ENCODE measurements around the gene TNP2. TPM values are rescaled to one million over a fixed set of nuclear protein-coding genes. Genes with fewer than 3 reads are reported as not detected.

Gene TNP2
- polyA plus RNA-seq, 6 donors from 2014 or later, result not detected

GRCh38 chr16:11253995-11254912, 14.9 kb downstream of the TNP2 start:
- peak overlapping the region; percentile 83 to 95 (median 88) for H3K4me3 Mint-ChIP-seq

GRCh38 chr16:11253009-11253994, 15.8 kb downstream of the TNP2 start:
- Mint-ChIP-seq H3K27me3 (no peaks in the 10 kb centered on the region), H3K27ac (peak overlapping the region in 4 of 6 donors; percentile 43 to 91 (median 58)), H3K36me3 (peaks cover 6 to 20% of the 10 kb centered on the region in 2 donors), H3K9me3 (no peaks in the 10 kb centered on the region), H3K4me3 (peak overlapping the region; percentile 65 to 95 (median 88)), H3K4me1 (peaks cover 36 to 49% (median 40%) of the 10 kb centered on the region in 3 donors)
- ATAC-seq (ENCODE audit: low read depth in 2 of 2), result no peak
- DNase-seq, result no peak

More at GRCh38 chr16:11253995-11254912, 14.9 kb downstream of the TNP2 start:
- peaks cover 44 to 58% (median 45%) of the 10 kb centered on the region in 3 donors for H3K4me1 Mint-ChIP-seq
- DNase-seq, result no peak
- no peaks in the 10 kb centered on the region for H3K9me3 Mint-ChIP-seq
- H3K27me3 Mint-ChIP-seq, result no peaks in the 10 kb centered on the region
- peak overlapping the region in 4 of 6 donors; percentile 43 to 91 (median 80) for H3K27ac Mint-ChIP-seq
- no peak for ATAC-seq (ENCODE audit: low read depth in 2 of 2)
- peaks cover 6 to 20% of the 10 kb centered on the region in 2 donors for H3K36me3 Mint-ChIP-seq

- no peaks in the 10 kb centered on the region for H3K27me3 Mint-ChIP-seq
- DNase-seq (no peak), ATAC-seq (ENCODE audit: low read depth in 2 of 2) (no peak)
- peaks cover 6 to 20% of the 10 kb centered on the region in 2 donors for H3K36me3 Mint-ChIP-seq
- H3K27ac Mint-ChIP-seq, result peak overlapping the region in 2 of 6 donors; percentile 68 to 89
- H3K4me3 Mint-ChIP-seq, result peak overlapping the region in 7 of 8 donors; percentile 49 to 88 (median 83)
- H3K9me3 Mint-ChIP-seq, result no peaks in the 10 kb centered on the region
- peaks cover 29 to 42% (median 39%) of the 10 kb centered on the region in 3 donors for H3K4me1 Mint-ChIP-seq
These were observed 16.6 kb downstream of the TNP2 start for GRCh38 chr16:11252482-11252931.

- Mint-ChIP-seq H3K4me1 (peaks cover 23 to 35% (median 32%) of the 10 kb centered on the region in 3 donors), H3K9me3 (no peaks in the 10 kb centered on the region), H3K27me3 (no peaks in the 10 kb centered on the region), H3K27ac (peak overlapping the region in 5 of 6 donors; percentile 21 to 89 (median 60)), H3K4me3 (peak overlapping the region in 3 of 8 donors; percentile 47 to 88 (median 67)), H3K36me3 (peaks cover 6 to 20% of the 10 kb centered on the region in 2 donors)
- no peak for ATAC-seq (ENCODE audit: low read depth in 2 of 2)
- DNase-seq, result no peak
These were observed 17.3 kb downstream of the TNP2 start for GRCh38 chr16:11251525-11252481.

- Mint-ChIP-seq H3K4me3 (peak overlapping the region in 1 of 8 donors; percentile 33), H3K27ac (peak overlapping the region in 2 of 6 donors; percentile 24 to 77)
- no peak for DNase-seq
These were observed 18.2 kb downstream of the TNP2 start for GRCh38 chr16:11250786-11251524.

GRCh38 chr16:11250091-11250785, 18.9 kb downstream of the TNP2 start:
- H3K36me3 Mint-ChIP-seq, result peaks cover 6 to 20% of the 10 kb centered on the region in 2 donors
- peak overlapping the region in 3 of 6 donors; percentile 24 to 80 (median 77) for H3K27ac Mint-ChIP-seq
- H3K27me3 Mint-ChIP-seq, result no peaks in the 10 kb centered on the region
- no peaks in the 10 kb centered on the region for H3K9me3 Mint-ChIP-seq
- no peak for DNase-seq
- peaks cover 23 to 30% (median 28%) of the 10 kb centered on the region in 3 donors for H3K4me1 Mint-ChIP-seq
- no peak for ATAC-seq (ENCODE audit: low read depth in 2 of 2)
- H3K4me3 Mint-ChIP-seq, result peak overlapping the region in 2 of 8 donors; percentile 22 to 61

More at GRCh38 chr16:11250786-11251524, 18.2 kb downstream of the TNP2 start:
- Mint-ChIP-seq H3K9me3 (no peaks in the 10 kb centered on the region), H3K36me3 (peaks cover 6 to 20% of the 10 kb centered on the region in 2 donors), H3K4me1 (peaks cover 23 to 30% (median 28%) of the 10 kb centered on the region in 3 donors), H3K27me3 (no peaks in the 10 kb centered on the region)
- no peak for ATAC-seq (ENCODE audit: low read depth in 2 of 2)

- Mint-ChIP-seq H3K4me1 (peaks cover 23 to 30% (median 26%) of the 10 kb centered on the region in 3 donors), H3K27me3 (no peaks in the 10 kb centered on the region), H3K27ac (no peak overlapping the region), H3K9me3 (no peaks in the 10 kb centered on the region), H3K36me3 (peaks cover 6 to 20% of the 10 kb centered on the region in 2 donors), H3K4me3 (no peak overlapping the region)
- ATAC-seq (ENCODE audit: low read depth in 2 of 2) (no peak), DNase-seq (no peak)
These were observed 19.7 kb downstream of the TNP2 start for GRCh38 chr16:11249233-11250061.

- DNase-seq (no peak), ATAC-seq (ENCODE audit: low read depth in 2 of 2) (peak in 1 of 2 donors; percentile 29)
- Mint-ChIP-seq H3K4me3 (no peak overlapping the region), H3K27me3 (no peaks in the 10 kb centered on the region), H3K9me3 (no peaks in the 10 kb centered on the region), H3K27ac (no peak overlapping the region), H3K4me1 (peaks cover 14 to 20% (median 15%) of the 10 kb centered on the region in 3 donors), H3K36me3 (peaks cover 0 to 13% of the 10 kb centered on the region in 2 donors)
These were observed 21.0 kb downstream of the TNP2 start for GRCh38 chr16:11248133-11248532.

GRCh38 chr16:11245988-11246387, 23.1 kb downstream of the TNP2 start:
- Mint-ChIP-seq H3K27me3 (no peaks in the 10 kb centered on the region), H3K4me1 (peaks cover 0 to 5% (median 4%) of the 10 kb centered on the region in 3 donors), H3K27ac (no peak overlapping the region), H3K9me3 (no peaks in the 10 kb centered on the region), H3K4me3 (no peak overlapping the region), H3K36me3 (peaks cover 0 to 7% of the 10 kb centered on the region in 2 donors)
- DNase-seq (no peak), ATAC-seq (ENCODE audit: low read depth in 2 of 2) (no peak)

GRCh38 chr16:11245222-11245737, 23.8 kb downstream of the TNP2 start:
- DNase-seq (no peak), ATAC-seq (ENCODE audit: low read depth in 2 of 2) (no peak)
- Mint-ChIP-seq H3K27ac (no peak overlapping the region), H3K4me1 (peaks cover 5 to 6% (median 6%) of the 10 kb centered on the region in 3 donors), H3K36me3 (peaks cover 0 to 2% of the 10 kb centered on the region in 2 donors), H3K4me3 (no peak overlapping the region), H3K9me3 (no peaks in the 10 kb centered on the region), H3K27me3 (no peaks in the 10 kb centered on the region)
